SK-N-SH (cell line): ENCODE measurements around the gene CXCL9. TPM values are rescaled to one million over a fixed set of nuclear protein-coding genes. Genes with fewer than 3 reads are reported as not detected.

Experiments
- CTCF ChIA-PET: fragments of 300-600, 350-600 bp; formaldehyde crosslinking; extraction: SDS; loops from one replicate; lab custom pipeline; 2021; lab: Yijun Ruan, JAX
- POLR2A ChIA-PET: fragments of 350-600 bp; sonication (Branson Sonifier 250); formaldehyde crosslinking; extraction: SDS; loops from one replicate; lab custom pipeline; 2020; ENCODE audit warnings: antibody characterized with exemption, inconsistent platforms; lab: Yijun Ruan, JAX
- DNase-seq: peaks from one replicate; pipeline ENCODE4 v3.0.0; 2012
- H2AFZ ChIP-seq: fragments of 200-600 bp; sonication (generic); 2 replicates; pipeline ENCODE4 v1.8.1; 2016; ENCODE audit warnings: antibody characterized with exemption, mild to moderate bottlenecking, low read depth
- H3F3A ChIP-seq: fragments of 200-600 bp; sonication (generic); replicated peaks from 2 replicates; pipeline ENCODE3; 2016; ENCODE audit warnings: antibody characterized with exemption, mild to moderate bottlenecking; ENCODE audit not compliant: insufficient read depth
- H3K27ac ChIP-seq, 2 experiments: fragments of 200-500 bp in 1 of 2; fragments of 200-600 bp in 1 of 2; sonication (Bioruptor generic) in 1 of 2; sonication (generic), shearing (Covaris generic) in 1 of 2; 2 replicates each; pipeline versions ENCODE4 v1.5.1 to v1.6.1; 2014 to 2016; ENCODE audit warnings: low read depth in 2 of 2, inconsistent platforms in 1 of 2, low read length in 1 of 2, mild to moderate bottlenecking in 1 of 2, mixed read lengths in 1 of 2
- H3K27me3 ChIP-seq: fragments of 200-600 bp; sonication (generic), shearing (Covaris generic); 2 replicates; pipeline ENCODE4 v1.6.1; 2016; ENCODE audit warnings: mixed run types; ENCODE audit not compliant: insufficient read depth
- H3K36me3 ChIP-seq, 2 experiments: fragments of 200-500 bp in 1 of 2; fragments of 200-600 bp in 1 of 2; sonication (Bioruptor generic) in 1 of 2; sonication (generic) in 1 of 2; replicated peaks in 1 of 2; 2 replicates each; pipeline versions ENCODE3 to v1.5.1; 2014 to 2016; ENCODE audit warnings: low read length in 1 of 2, mild to moderate bottlenecking in 1 of 2; ENCODE audit not compliant: insufficient read depth in 2 of 2, control insufficient read depth in 1 of 2
- H3K4me1 ChIP-seq, 2 experiments: fragments of 200-500 bp in 1 of 2; fragments of 200-600 bp in 1 of 2; sonication (Bioruptor generic) in 1 of 2; sonication (generic), shearing (Covaris generic) in 1 of 2; 2 replicates each; pipeline versions ENCODE4 v1.5.1 to v1.6.1; 2014 to 2016; ENCODE audit warnings: low read depth in 1 of 2, low read length in 1 of 2, mixed run types in 1 of 2; ENCODE audit not compliant: insufficient read depth in 2 of 2, control insufficient read depth in 1 of 2
- H3K4me2 ChIP-seq: fragments of 200-600 bp; sonication (generic), shearing (Covaris generic); 2 replicates; pipeline ENCODE4 v1.6.1; 2017; ENCODE audit warnings: mixed run types
- H3K4me3 ChIP-seq, 2 experiments: fragments of 200-500 bp in 1 of 2; fragments of 200-600 bp in 1 of 2; sonication (Bioruptor generic) in 1 of 2; sonication (generic), shearing (Covaris generic) in 1 of 2; 2 replicates each; pipeline versions ENCODE4 v1.5.1 to v1.8.1; 2014 to 2016; ENCODE audit warnings: low read depth in 2 of 2, inconsistent platforms in 1 of 2, low read length in 1 of 2, mild to moderate bottlenecking in 1 of 2, mixed read lengths in 1 of 2, moderate library complexity in 1 of 2
- H3K79me2 ChIP-seq: fragments of 200-600 bp; sonication (generic); 2 replicates; pipeline ENCODE4 v1.8.1; 2017; ENCODE audit warnings: mild to moderate bottlenecking; ENCODE audit not compliant: insufficient read depth
- H3K9ac ChIP-seq: fragments of 200-600 bp; sonication (generic); 2 replicates; pipeline ENCODE4 v1.6.1; 2017; ENCODE audit warnings: mixed run types
- H3K9me2 ChIP-seq: fragments of 200-600 bp; sonication (generic); 2 replicates; pipeline ENCODE4 v1.6.1; 2017; ENCODE audit warnings: mixed run types
- H3K9me3 ChIP-seq: fragments of 200-600 bp; sonication (generic); 2 replicates; pipeline ENCODE4 v1.6.1; 2017; ENCODE audit warnings: mixed run types, mild to moderate bottlenecking, moderate library complexity
- H4K20me1 ChIP-seq: fragments of 200-600 bp; sonication (generic); 2 replicates; pipeline ENCODE4 v1.6.1; 2017; ENCODE audit warnings: mild to moderate bottlenecking, mixed run types; ENCODE audit not compliant: insufficient read depth
- ELF1 ChIP-seq: IDR thresholded peaks from 2 replicates; pipeline ENCODE4 v1.4.0; 2012
- GATA2 ChIP-seq: sonication (generic); formaldehyde crosslinking; IDR thresholded peaks from 2 replicates; pipeline ENCODE4 v1.5.0; 2020; ENCODE audit warnings: mild to moderate bottlenecking, missing genetic modification reagents
- MEF2A ChIP-seq: IDR thresholded peaks from 2 replicates; pipeline ENCODE4 v1.4.0; 2012; ENCODE audit warnings: low read depth, borderline replicate concordance
- MXI1 ChIP-seq: IDR thresholded peaks from 2 replicates; pipeline ENCODE4 v1.6.1; 2012; ENCODE audit warnings: mild to moderate bottlenecking, low read depth, low read length, improper control_type of control experiment
- NRF1 ChIP-seq: IDR thresholded peaks from 2 replicates; pipeline ENCODE4 v1.6.1; 2012; ENCODE audit warnings: low read depth, mild to moderate bottlenecking, low read length
- POLR2AphosphoS5 ChIP-seq: IDR thresholded peaks from 2 replicates; pipeline ENCODE4 v1.6.1; 2012; ENCODE audit warnings: low read depth, low read length
- RAD21 ChIP-seq: IDR thresholded peaks from 2 replicates; pipeline ENCODE4 v1.6.1; 2012; ENCODE audit warnings: mild to moderate bottlenecking, low read length
- RCOR1 ChIP-seq: fragments of 150-350 bp; IDR thresholded peaks from 2 replicates; pipeline ENCODE4 v1.6.1; 2017; ENCODE audit warnings: antibody characterized with exemption, low read length
- TAF1 ChIP-seq: IDR thresholded peaks from 2 replicates; pipeline ENCODE4 v1.6.1; 2012; ENCODE audit warnings: low read depth, mild to moderate bottlenecking, low read length, moderate library complexity, borderline replicate concordance
- YY1 ChIP-seq: IDR thresholded peaks from 2 replicates; pipeline ENCODE4 v1.4.0; 2012; ENCODE audit warnings: low read depth, mild to moderate bottlenecking
- WGBS: methylation state at CpG from one replicate; pipeline ENCODE4 v1.1.6; 2017; ENCODE audit warnings: low lambda C conversion rate; 5-methylcytosine and 5-hydroxymethylcytosine counted together
- polyA plus RNA-seq, 3 experiments: library from polyadenylated mRNA; depleted of rRNA; stranded (reverse); fragments of >200 nt; gene quantifications; 2 replicates each; pipeline ENCODE4 v1.2.3, GENCODE V29; 2012
- TF ChIP-seq, protein P1 (sequence below): fragments of 150-350 bp; IDR thresholded peaks from 2 replicates; pipeline ENCODE4 v1.6.1; 2017; ENCODE audit warnings: antibody characterized with exemption, low read length, low read depth, borderline replicate concordance
- TF ChIP-seq, protein P2 (sequence below): fragments of 150-350 bp; IDR thresholded peaks from 2 replicates; pipeline ENCODE4 v1.6.1; 2016; ENCODE audit warnings: mild to moderate bottlenecking, low read depth, low read length
- TF ChIP-seq, protein P3 (sequence below): IDR thresholded peaks from 2 replicates; pipeline ENCODE4; 2012

The CXCL9 gene
- polyA plus RNA-seq, 1 of the 3 experiments (the other 2 are of a cell fraction) = not detected

DNA sequence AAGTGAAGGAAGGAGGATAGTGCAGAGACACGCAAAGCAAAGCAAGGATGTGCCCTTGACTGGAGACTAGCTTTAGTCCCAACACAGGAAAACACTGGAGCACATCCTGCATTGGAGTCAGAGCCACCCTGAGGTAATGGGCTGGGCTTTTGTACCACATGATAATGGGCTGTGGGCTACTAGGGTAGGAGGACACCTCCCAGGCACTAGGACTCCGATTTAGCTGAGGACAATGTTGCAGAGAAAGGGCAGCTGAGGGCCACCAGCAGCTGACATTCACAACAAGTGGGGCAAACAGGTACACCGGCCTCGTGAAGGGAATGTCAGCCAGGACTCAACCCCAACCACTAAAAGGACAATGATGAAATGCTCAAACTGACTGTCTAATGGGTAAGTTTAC lies 26.7 kb downstream of the CXCL9 start (continued):
- TF ChIP-seq GATA2 (CRISPR knock-in tag) (no peak), POLR2AphosphoS5 (no peak), MXI1 (no peak), MEF2A (no peak), TAF1 (no peak)
- TF ChIP-seq, protein P1, sequence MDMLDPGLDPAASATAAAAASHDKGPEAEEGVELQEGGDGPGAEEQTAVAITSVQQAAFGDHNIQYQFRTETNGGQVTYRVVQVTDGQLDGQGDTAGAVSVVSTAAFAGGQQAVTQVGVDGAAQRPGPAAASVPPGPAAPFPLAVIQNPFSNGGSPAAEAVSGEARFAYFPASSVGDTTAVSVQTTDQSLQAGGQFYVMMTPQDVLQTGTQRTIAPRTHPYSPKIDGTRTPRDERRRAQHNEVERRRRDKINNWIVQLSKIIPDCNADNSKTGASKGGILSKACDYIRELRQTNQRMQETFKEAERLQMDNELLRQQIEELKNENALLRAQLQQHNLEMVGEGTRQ = no peak

DNA sequence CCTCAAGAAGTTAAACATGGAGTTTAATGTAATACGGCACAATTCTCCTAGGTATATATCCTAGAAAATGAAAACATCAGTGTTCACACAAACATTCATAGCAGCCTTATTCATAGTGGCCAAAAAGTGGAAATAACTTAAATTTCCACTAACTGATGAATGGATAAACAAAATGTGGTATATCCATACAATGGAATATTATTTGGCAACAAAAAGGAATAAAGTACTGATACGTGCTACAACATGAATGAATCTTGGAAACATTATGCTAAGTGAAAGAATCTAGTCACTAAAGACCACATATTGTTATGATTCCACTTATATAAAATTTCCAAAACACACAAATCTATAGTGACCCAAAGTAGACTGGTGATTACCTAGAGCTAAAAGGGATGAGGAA lies 31.1 kb downstream of the CXCL9 start:
- Histone ChIP-seq H3K9me3 (no peaks in the 10 kb centered on the region), H3K36me3 (peaks cover 64 to 79% of the 10 kb centered on the region in 2 experiments), H3F3A (no peaks in the 10 kb centered on the region), H3K27me3 (no peaks in the 10 kb centered on the region), H3K9me2 (no peaks in the 10 kb centered on the region), H3K4me2 (no peak overlapping the region), H4K20me1 (no peaks in the 10 kb centered on the region), H3K9ac (no peak overlapping the region), H3K4me1 (no peaks in the 10 kb centered on the region), H3K4me3 (no peak overlapping the region), H2AFZ (no peak overlapping the region), H3K79me2 (peaks cover 3% of the 10 kb centered on the region; the same call in 1 of the 2 replicates), H3K27ac (no peak overlapping the region)
- 99% methylated on average over 2 of the region's 2 CpGs for WGBS
- CTCF ChIA-PET = no interaction called here
- POLR2A ChIA-PET = no interaction called here
- no peak for DNase-seq
- TF ChIP-seq, protein P2, sequence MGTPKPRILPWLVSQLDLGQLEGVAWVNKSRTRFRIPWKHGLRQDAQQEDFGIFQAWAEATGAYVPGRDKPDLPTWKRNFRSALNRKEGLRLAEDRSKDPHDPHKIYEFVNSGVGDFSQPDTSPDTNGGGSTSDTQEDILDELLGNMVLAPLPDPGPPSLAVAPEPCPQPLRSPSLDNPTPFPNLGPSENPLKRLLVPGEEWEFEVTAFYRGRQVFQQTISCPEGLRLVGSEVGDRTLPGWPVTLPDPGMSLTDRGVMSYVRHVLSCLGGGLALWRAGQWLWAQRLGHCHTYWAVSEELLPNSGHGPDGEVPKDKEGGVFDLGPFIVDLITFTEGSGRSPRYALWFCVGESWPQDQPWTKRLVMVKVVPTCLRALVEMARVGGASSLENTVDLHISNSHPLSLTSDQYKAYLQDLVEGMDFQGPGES = no peak
- no peak for TF ChIP-seq MXI1
- no peak for TF ChIP-seq POLR2AphosphoS5
- TF ChIP-seq NRF1 = no peak
- TF ChIP-seq, protein P3, sequence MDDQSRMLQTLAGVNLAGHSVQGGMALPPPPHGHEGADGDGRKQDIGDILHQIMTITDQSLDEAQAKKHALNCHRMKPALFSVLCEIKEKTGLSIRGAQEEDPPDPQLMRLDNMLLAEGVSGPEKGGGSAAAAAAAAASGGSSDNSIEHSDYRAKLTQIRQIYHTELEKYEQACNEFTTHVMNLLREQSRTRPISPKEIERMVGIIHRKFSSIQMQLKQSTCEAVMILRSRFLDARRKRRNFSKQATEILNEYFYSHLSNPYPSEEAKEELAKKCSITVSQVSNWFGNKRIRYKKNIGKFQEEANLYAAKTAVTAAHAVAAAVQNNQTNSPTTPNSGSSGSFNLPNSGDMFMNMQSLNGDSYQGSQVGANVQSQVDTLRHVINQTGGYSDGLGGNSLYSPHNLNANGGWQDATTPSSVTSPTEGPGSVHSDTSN = no peak
- TF ChIP-seq, protein P1 = no peak
- TF ChIP-seq RCOR1 = no peak
- TF ChIP-seq ELF1 = no peak
- TF ChIP-seq RAD21 = no peak
- no peak for TF ChIP-seq YY1
